ENCODE results near the gene TMSB4X. TPM values are rescaled to one million over a fixed set of nuclear protein-coding genes. Genes with fewer than 3 reads are reported as not detected.
A peak's percentile ranks its signal among the peaks of the same experiment; 100 is the strongest.

Gene TMSB4X
- total and polyA plus RNA-seq, 12 donors, result 700 to 3,026 (median 889) TPM

DNA sequence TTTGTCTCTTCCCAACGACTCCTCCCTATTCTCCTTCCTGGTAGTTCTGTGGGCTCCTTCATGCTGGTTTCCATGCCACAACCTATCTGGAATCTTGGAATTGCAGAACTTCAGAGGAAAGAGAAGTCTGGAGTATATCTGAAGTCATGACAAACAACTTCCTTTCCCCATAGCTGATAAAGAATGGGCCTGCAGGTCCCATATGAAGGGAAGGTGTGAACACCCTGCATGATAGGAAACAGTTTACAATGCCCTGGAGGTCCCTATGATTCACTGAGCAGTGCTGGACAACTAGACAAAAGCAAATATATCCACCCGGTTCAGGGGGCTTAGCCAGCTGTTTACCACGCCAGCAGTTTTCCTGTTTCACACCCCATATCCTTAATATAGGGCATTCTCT, 50.1 kb downstream of the TMSB4X start:
- intact Hi-C loops (cut with DNase I), result loop anchor here in 3 of 10 donors (5.0 to 10.0 kb wide), 3 partner anchors 43 to 90 kb away; partner anchors contain the start of gene TMSB4X (in 1 of the 3)
- H3K27me3 ChIP-seq, result peaks cover 0 to 65% (median 0%) of the 10 kb centered on the region in 7 donors
- 58 to 66% methylated on average over 3 of the region's 3 CpGs for WGBS, 2 donors
- no peaks in the 10 kb centered on the region for H3K9me3 ChIP-seq
- peaks cover 0 to 21% (median 16%) of the 10 kb centered on the region in 9 donors for H3K4me1 ChIP-seq
- peak overlapping the region in 5 of 10 donors; percentile 2 to 35 (median 22) for H3K27ac ChIP-seq
- no peak overlapping the region for H3K4me3 ChIP-seq
- TF ChIP-seq, protein P1, sequence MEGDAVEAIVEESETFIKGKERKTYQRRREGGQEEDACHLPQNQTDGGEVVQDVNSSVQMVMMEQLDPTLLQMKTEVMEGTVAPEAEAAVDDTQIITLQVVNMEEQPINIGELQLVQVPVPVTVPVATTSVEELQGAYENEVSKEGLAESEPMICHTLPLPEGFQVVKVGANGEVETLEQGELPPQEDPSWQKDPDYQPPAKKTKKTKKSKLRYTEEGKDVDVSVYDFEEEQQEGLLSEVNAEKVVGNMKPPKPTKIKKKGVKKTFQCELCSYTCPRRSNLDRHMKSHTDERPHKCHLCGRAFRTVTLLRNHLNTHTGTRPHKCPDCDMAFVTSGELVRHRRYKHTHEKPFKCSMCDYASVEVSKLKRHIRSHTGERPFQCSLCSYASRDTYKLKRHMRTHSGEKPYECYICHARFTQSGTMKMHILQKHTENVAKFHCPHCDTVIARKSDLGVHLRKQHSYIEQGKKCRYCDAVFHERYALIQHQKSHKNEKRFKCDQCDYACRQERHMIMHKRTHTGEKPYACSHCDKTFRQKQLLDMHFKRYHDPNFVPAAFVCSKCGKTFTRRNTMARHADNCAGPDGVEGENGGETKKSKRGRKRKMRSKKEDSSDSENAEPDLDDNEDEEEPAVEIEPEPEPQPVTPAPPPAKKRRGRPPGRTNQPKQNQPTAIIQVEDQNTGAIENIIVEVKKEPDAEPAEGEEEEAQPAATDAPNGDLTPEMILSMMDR (IDR thresholded peaks at IDR 0.05), result no peak
- H3K36me3 ChIP-seq, result no peaks in the 10 kb centered on the region
- peak in 1 of 8 donors; percentile 44 for ATAC-seq
- DNase-seq, result no peak

Other genes with a start within 250 kb of the TMSB4X start
- gene PRPS2, start 183.7 kb upstream of the TMSB4X start, total RNA-seq, result 1 to 10 TPM; 2.1 to 9.7 (median 3.6) TPM
- gene PRPS2, start 183.7 kb upstream of the TMSB4X start, polyA plus RNA-seq, result 1 to 10 TPM; 2.7 to 4.0 TPM
- 1 to 10 TPM in 2 of 10 donors, under 1 TPM in 8; 0.15 to 3.2 (median 0.55) TPM for gene TLR7, start 108.0 kb upstream of the TMSB4X start, total RNA-seq
- under 1 TPM; 0.03 to 0.07 TPM for gene TLR7, start 108.0 kb upstream of the TMSB4X start, polyA plus RNA-seq
- gene TLR8, start 68.5 kb upstream of the TMSB4X start, total RNA-seq, result 1 to 10 TPM in 4 of 10 donors, under 1 TPM in 6; 0.17 to 6.9 (median 0.67) TPM
- under 1 TPM; 0.07 to 0.23 TPM for gene TLR8, start 68.5 kb upstream of the TMSB4X start, polyA plus RNA-seq
- gene FAM9C, start 69.5 kb downstream of the TMSB4X start, total RNA-seq, result under 1 TPM in 6 of 10 donors, not detected in 4; 0.07 to 1.00 (median 0.29) TPM
- gene FAM9C, start 69.5 kb downstream of the TMSB4X start, polyA plus RNA-seq, result not detected